ENCODE measurements around the gene TGM4. TPM values are rescaled to one million over a fixed set of nuclear protein-coding genes. Genes with fewer than 3 reads are reported as not detected.

The TGM4 gene
- total and polyA plus RNA-seq, 10 of the 15 experiments (the other 5 are each of a cell fraction or from before 2014, with no cell fraction given): not detected

- FAIRE-seq (no peak), DNase-seq (ENCODE audit: low read depth, low spot score) (no peak), ATAC-seq (no peak)
- TF ChIP-seq MAX (IDR thresholded peaks at IDR 0.05; ENCODE audit: low read depth, low read length) (no peak), RB1 (IDR thresholded peaks at IDR 0.05; ENCODE audit: borderline replicate concordance) (no peak), FOS (IDR thresholded peaks at IDR 0.05; ENCODE audit: borderline replicate concordance, extremely low read depth, insufficient read length) (no peak), ASH2L (IDR thresholded peaks at IDR 0.05; ENCODE audit: borderline replicate concordance, low read depth) (no peak), LARP7 (IDR thresholded peaks at IDR 0.05) (no peak), BACH1 (IDR thresholded peaks at IDR 0.05; ENCODE audit: borderline replicate concordance) (no peak), ZNF217 (IDR thresholded peaks at IDR 0.05) (no peak), EED (IDR thresholded peaks at IDR 0.05; ENCODE audit: low read depth) (no peak), GATAD2B (conservative IDR thresholded peaks at IDR 0.05; ENCODE audit: low read depth) (no peak), FOXK2 (IDR thresholded peaks at IDR 0.05) (no peak), RAD51 (IDR thresholded peaks at IDR 0.05) (no peak), SPI1 (IDR thresholded peaks at IDR 0.05; ENCODE audit: borderline replicate concordance, insufficient read depth, low read depth, low read length) (no peak), POU2F2 (IDR thresholded peaks at IDR 0.05; ENCODE audit: borderline replicate concordance, low read depth, low read length) (no peak)
- TF ChIP-seq, protein P1, sequence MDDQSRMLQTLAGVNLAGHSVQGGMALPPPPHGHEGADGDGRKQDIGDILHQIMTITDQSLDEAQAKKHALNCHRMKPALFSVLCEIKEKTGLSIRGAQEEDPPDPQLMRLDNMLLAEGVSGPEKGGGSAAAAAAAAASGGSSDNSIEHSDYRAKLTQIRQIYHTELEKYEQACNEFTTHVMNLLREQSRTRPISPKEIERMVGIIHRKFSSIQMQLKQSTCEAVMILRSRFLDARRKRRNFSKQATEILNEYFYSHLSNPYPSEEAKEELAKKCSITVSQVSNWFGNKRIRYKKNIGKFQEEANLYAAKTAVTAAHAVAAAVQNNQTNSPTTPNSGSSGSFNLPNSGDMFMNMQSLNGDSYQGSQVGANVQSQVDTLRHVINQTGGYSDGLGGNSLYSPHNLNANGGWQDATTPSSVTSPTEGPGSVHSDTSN (IDR thresholded peaks at IDR 0.05; ENCODE audit: insufficient replicate concordance, low read depth, low read length): no peak
- TF ChIP-seq, protein P2, sequence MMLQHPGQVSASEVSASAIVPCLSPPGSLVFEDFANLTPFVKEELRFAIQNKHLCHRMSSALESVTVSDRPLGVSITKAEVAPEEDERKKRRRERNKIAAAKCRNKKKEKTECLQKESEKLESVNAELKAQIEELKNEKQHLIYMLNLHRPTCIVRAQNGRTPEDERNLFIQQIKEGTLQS (IDR thresholded peaks at IDR 0.05; ENCODE audit: borderline replicate concordance, extremely low read depth, low read depth, low read length): no peak
- TF ChIP-seq, protein P3, sequence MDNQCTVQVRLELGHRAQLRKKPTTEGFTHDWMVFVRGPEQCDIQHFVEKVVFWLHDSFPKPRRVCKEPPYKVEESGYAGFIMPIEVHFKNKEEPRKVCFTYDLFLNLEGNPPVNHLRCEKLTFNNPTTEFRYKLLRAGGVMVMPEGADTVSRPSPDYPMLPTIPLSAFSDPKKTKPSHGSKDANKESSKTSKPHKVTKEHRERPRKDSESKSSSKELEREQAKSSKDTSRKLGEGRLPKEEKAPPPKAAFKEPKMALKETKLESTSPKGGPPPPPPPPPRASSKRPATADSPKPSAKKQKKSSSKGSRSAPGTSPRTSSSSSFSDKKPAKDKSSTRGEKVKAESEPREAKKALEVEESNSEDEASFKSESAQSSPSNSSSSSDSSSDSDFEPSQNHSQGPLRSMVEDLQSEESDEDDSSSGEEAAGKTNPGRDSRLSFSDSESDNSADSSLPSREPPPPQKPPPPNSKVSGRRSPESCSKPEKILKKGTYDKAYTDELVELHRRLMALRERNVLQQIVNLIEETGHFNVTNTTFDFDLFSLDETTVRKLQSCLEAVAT (IDR thresholded peaks at IDR 0.05): no peak
- H3K27me3 ChIP-seq (replicated peaks in 1 of 2; ENCODE audit: control insufficient read depth in 2 of 2, insufficient read depth in 2 of 2, low read length in 1 of 2): no peaks in the 10 kb centered on the region
- CTCF ChIA-PET: interaction anchor here (1.0 kb wide), 1 partner anchor 19 kb away, joined by 3 read pairs; no protein-coding TSS in a partner anchor
- H3K4me3 ChIP-seq: no peak overlapping the region
- POLR2A ChIA-PET: no interaction called here
- no peak overlapping the region for H3K9ac ChIP-seq (ENCODE audit: control insufficient read depth, insufficient read depth, low read length)
- H3K79me2 ChIP-seq (ENCODE audit: control insufficient read depth, insufficient read depth, low read length): no peaks in the 10 kb centered on the region
- BruUV-seq (replicated peaks): no TSS peak
- no peaks in the 10 kb centered on the region for H3K36me3 ChIP-seq (ENCODE audit: control insufficient read depth in 2 of 2, insufficient read depth in 2 of 2, low read length in 1 of 2)
- H2AFZ ChIP-seq (ENCODE audit: control insufficient read depth, low read depth, low read length): no peak overlapping the region
- intact Hi-C loops (cut with micrococcal nuclease; ENCODE audit: unreplicated experiment) (no loop called here), in situ Hi-C loops (cut with MboI) (no loop called here)
- 18% methylated on average over 2 of the region's 2 CpGs for WGBS (ENCODE audit: insufficient coverage, insufficient replicate concordance, low lambda C conversion rate, missing lambda C conversion rate)
- RAD21 ChIA-PET (ENCODE audit: unreplicated experiment): no interaction called here
- H3K27ac ChIP-seq (ENCODE audit: control insufficient read depth, insufficient read depth): no peak overlapping the region
- SMC1A ChIA-PET (ENCODE audit: uncharacterized antibody, unreplicated experiment): no interaction called here
- no peaks in the 10 kb centered on the region for H4K20me1 ChIP-seq (ENCODE audit: control insufficient read depth, insufficient read depth)
- H3K9me3 ChIP-seq (replicated peaks; ENCODE audit: control insufficient read depth, insufficient read depth, low read length): no peaks in the 10 kb centered on the region
- H3K4me1 ChIP-seq (ENCODE audit: control insufficient read depth, insufficient read depth, low read length): no peaks in the 10 kb centered on the region
- H3K4me2 ChIP-seq (ENCODE audit: control insufficient read depth, insufficient read depth): no peak overlapping the region
These were observed 5.9 kb downstream of the TGM4 start for GRCh38 chr3:44880284-44880683.

Data from GM12878 (cell line).